SK-N-SH (cell line): Measurements from ENCODE around the gene SCOC.

Experiments used
- CHD2 ChIP-seq: fragments of 150-350 bp; IDR thresholded peaks from 2 replicates; pipeline ENCODE4 v1.6.1; 2018; ENCODE audit warnings: low read length; ENCODE audit not compliant: partially characterized antibody
- CTCF ChIP-seq: fragments of 200-600 bp; sonication (generic); IDR thresholded peaks from 2 replicates; pipeline ENCODE4 v1.6.1; 2017; ENCODE audit warnings: antibody characterized with exemption, mild to moderate bottlenecking, moderate library complexity
- EP300 ChIP-seq, 2 experiments: IDR thresholded peaks; 2 replicates each; pipeline versions ENCODE4 v1.4.0 to v1.6.1; 2012; ENCODE audit warnings: borderline replicate concordance in 1 of 2, low read depth in 1 of 2, low read length in 1 of 2
- EZH2phosphoT487 ChIP-seq: fragments of 200-600 bp; sonication (generic); IDR thresholded peaks from 2 replicates; pipeline ENCODE4 v1.6.1; 2017; ENCODE audit warnings: low read depth, mixed run types, mild to moderate bottlenecking, antibody characterized with exemption, moderate library complexity, borderline replicate concordance
- FOXM1 ChIP-seq: IDR thresholded peaks from 2 replicates; pipeline ENCODE4 v1.4.0; 2012; ENCODE audit warnings: low read depth, mild to moderate bottlenecking
- GABPA ChIP-seq: IDR thresholded peaks from 2 replicates; pipeline ENCODE4 v1.4.0; 2012; ENCODE audit warnings: low read depth, mild to moderate bottlenecking
- NFIC ChIP-seq: IDR thresholded peaks from 2 replicates; pipeline ENCODE4 v1.4.0; 2012; ENCODE audit warnings: borderline replicate concordance
- NRF1 ChIP-seq: IDR thresholded peaks from 2 replicates; pipeline ENCODE4 v1.6.1; 2012; ENCODE audit warnings: low read depth, mild to moderate bottlenecking, low read length
- POLR2AphosphoS5 ChIP-seq: IDR thresholded peaks from 2 replicates; pipeline ENCODE4 v1.6.1; 2012; ENCODE audit warnings: low read depth, low read length
- REST ChIP-seq: IDR thresholded peaks from 2 replicates; pipeline ENCODE4 v1.6.1; 2012; ENCODE audit warnings: mild to moderate bottlenecking, low read depth, low read length, moderate library complexity

- TF ChIP-seq CTCF, result no peak
- no peak for TF ChIP-seq EZH2phosphoT487
- TF ChIP-seq NRF1, result no peak
- TF ChIP-seq GABPA, result no peak
- TF ChIP-seq FOXM1, result no peak
- no peak for TF ChIP-seq CHD2
- no peak for TF ChIP-seq EP300 (IDR thresholded peaks at IDR 0.05; ENCODE audit: borderline replicate concordance in 1 of 2, low read depth in 1 of 2, low read length in 1 of 2)
- TF ChIP-seq NFIC, result no peak
- no peak for TF ChIP-seq POLR2AphosphoS5
- no peak for TF ChIP-seq REST
Measured at GRCh38 chr4:140344101-140344500, 29.3 kb upstream of the SCOC start.
